ENCODE data around the gene MMP14.

DNA sequence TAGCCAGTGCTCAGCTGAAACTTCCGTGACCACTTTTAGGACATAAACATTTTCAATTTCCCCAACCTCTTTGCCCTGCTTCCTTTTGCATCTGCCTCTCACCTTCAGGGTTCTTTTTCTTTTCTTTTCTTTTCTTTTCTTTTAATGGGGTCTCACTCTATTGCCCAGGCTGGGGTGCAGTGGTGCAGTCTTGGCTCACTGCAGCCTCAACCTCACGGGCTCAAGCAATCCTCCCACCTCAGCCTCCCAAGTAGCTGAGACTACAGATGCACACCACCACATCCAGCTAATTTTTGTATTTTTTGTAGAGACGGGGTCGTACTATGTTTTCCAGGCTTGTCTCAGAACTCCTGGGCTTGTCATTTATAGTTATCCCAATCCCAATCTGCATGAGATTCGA, 30.5 kb downstream of the MMP14 start:
- TF ChIP-seq CTCF (IDR thresholded peaks at IDR 0.05): no peak
- TF ChIP-seq POLR2A (IDR thresholded peaks at IDR 0.05): no peak
